Nephron (organoid): ENCODE data around the gene GJA8.
"Not testable (repeated sequence)": the region's sequence is repeated elsewhere in the genome, so short reads cannot be mapped to it uniquely, and the experiment has no call there.

Experiments
- H3K27ac Mint-ChIP-seq, 3 experiments: 2 replicates each; pipeline ENCODE4 v1.8.0; 2020; ENCODE audit warnings: mixed read lengths in 3 of 3, mild to moderate bottlenecking in 2 of 3, moderate library complexity in 1 of 3
- H3K27me3 Mint-ChIP-seq: 2 replicates; pipeline ENCODE4 v1.8.0; 2021; ENCODE audit warnings: low read depth, mild to moderate bottlenecking, moderate library complexity, mixed read lengths
- H3K36me3 Mint-ChIP-seq: 2 replicates; pipeline ENCODE4 v1.8.0; 2020; ENCODE audit warnings: low read depth, mixed read lengths
- H3K4me1 Mint-ChIP-seq: 2 replicates; pipeline ENCODE4 v1.8.0; 2020; ENCODE audit warnings: mixed read lengths
- H3K4me3 Mint-ChIP-seq, 3 experiments: 2 replicates each; pipeline ENCODE4 v1.8.0; 2020; ENCODE audit warnings: mild to moderate bottlenecking in 3 of 3, mixed read lengths in 3 of 3, moderate library complexity in 2 of 3
- H3K9me3 Mint-ChIP-seq: 2 replicates; pipeline ENCODE4 v1.8.0; 2020; ENCODE audit warnings: mixed read lengths
- TF ChIP-seq, protein P1 (sequence below), 3 experiments: fragments of 200-600 bp; sonication (generic); IDR thresholded peaks; one replicate each; pipeline ENCODE4 v1.5.0; 2021; ENCODE audit warnings: antibody characterized with exemption in 3 of 3; ENCODE audit not compliant: unreplicated experiment in 3 of 3

GJA8 gene

DNA sequence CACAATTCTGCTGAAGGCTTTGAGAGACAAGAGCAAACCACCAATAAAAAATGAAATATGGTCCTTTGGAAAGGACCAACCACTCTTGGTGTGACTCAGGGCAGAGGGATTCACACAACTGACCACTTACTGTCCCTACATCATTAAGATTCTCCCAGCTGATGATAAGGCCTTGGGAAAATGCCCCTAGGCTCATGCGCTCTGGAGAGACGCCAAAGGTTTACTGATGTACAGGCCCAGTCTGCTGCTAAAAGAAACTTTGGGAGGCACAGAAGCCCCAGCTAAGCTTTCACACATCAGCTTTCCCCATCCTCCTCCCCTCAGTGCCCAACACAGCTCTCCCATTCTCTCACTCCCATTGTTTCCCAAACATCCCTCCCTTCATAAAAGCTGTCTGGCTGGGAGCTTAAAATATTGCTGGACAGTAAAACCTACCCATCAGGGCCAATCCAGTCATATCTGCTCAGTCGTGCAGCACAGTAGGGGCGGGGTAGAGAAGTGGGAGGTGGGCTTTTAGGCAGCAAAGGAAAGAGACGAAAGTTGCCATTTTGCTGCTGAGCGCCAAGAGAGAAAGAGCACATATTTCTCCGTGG lies at the start of gene GJA8:
TSS of gene GJA8 (plus strand) at position 543 of the 593 bp plus-strand sequence. CDS start 5,161 bp downstream, outside the sequence.
- no peaks in the 10 kb centered on the region for H3K36me3 Mint-ChIP-seq
- H3K4me3 Mint-ChIP-seq, result no peak within 1 kb of the TSS
- H3K27ac Mint-ChIP-seq, result no peak within 1 kb of the TSS
- TF ChIP-seq, protein P1, sequence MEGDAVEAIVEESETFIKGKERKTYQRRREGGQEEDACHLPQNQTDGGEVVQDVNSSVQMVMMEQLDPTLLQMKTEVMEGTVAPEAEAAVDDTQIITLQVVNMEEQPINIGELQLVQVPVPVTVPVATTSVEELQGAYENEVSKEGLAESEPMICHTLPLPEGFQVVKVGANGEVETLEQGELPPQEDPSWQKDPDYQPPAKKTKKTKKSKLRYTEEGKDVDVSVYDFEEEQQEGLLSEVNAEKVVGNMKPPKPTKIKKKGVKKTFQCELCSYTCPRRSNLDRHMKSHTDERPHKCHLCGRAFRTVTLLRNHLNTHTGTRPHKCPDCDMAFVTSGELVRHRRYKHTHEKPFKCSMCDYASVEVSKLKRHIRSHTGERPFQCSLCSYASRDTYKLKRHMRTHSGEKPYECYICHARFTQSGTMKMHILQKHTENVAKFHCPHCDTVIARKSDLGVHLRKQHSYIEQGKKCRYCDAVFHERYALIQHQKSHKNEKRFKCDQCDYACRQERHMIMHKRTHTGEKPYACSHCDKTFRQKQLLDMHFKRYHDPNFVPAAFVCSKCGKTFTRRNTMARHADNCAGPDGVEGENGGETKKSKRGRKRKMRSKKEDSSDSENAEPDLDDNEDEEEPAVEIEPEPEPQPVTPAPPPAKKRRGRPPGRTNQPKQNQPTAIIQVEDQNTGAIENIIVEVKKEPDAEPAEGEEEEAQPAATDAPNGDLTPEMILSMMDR (IDR thresholded peaks at IDR 0.05; ENCODE audit: unreplicated experiment in 3 of 3), result no peak
- H3K4me1 Mint-ChIP-seq, result no peaks in the 10 kb centered on the region
- no peaks in the 10 kb centered on the region for H3K9me3 Mint-ChIP-seq
- peaks cover 7% of the 10 kb centered on the region for H3K27me3 Mint-ChIP-seq

DNA sequence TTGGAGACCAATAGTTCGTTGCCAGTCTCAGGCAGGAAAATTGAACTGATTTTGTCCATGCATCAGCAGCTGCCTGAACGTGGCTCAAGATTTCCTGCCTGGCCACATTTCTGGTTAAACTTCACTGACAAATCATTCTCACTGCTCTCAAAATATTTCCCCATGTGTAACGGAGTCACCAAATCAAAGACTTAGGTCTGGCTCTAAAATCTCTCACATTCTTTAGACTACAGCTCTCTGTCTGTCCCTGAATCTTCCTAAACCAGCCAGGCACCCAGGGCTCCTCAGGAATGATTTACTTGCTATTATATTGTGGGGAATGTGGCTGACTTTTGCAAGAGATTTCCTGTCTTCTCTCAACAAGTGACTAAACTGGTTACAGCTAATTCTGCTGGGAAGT lies 49.2 kb upstream of the GJA8 start:
- peaks cover 13% of the 10 kb centered on the region for H3K4me1 Mint-ChIP-seq
- H3K27me3 Mint-ChIP-seq, result no peaks in the 10 kb centered on the region
- TF ChIP-seq, protein P1 (IDR thresholded peaks at IDR 0.05; ENCODE audit: unreplicated experiment in 3 of 3), result no peak

DNA sequence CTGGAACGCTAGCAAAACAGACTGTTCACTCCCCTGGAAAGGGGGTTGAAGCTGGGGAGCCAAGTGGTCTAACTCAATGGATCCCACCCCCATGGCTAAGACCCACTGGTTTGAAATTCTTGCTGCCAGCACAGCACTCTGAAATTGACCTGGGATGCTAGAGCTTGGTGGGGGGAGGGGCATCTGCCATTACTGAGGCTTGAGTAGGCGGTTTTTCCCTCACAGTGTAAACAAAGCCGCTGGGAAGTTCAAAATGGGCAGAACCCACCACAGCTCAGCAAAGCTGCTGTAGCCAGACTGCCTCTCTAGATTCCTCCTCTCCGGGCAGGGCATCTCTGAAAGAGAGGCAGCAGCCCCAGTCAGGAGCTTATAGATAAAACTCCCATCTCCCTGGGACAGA lies 47.6 kb upstream of the GJA8 start:
- not testable (repeated sequence) for H3K36me3 Mint-ChIP-seq, H3K4me3 Mint-ChIP-seq, H3K27ac Mint-ChIP-seq, H3K27me3 Mint-ChIP-seq, H3K4me1 Mint-ChIP-seq
- H3K9me3 Mint-ChIP-seq, result peaks cover 12% of the 10 kb centered on the region

More for the DNA sequence above, 49.2 kb upstream of the GJA8 start:
- H3K9me3 Mint-ChIP-seq, result peaks cover 12% of the 10 kb centered on the region
- no peaks in the 10 kb centered on the region for H3K36me3 Mint-ChIP-seq
- H3K27ac Mint-ChIP-seq, result peak overlapping the region; percentile 62 to 83 (median 78)
- no peak overlapping the region for H3K4me3 Mint-ChIP-seq

- H3K27ac Mint-ChIP-seq, result peak overlapping the region; percentile 3 to 53 (median 40)
- H3K4me3 Mint-ChIP-seq, H3K4me1 Mint-ChIP-seq, H3K27me3 Mint-ChIP-seq, H3K36me3 Mint-ChIP-seq: not testable (repeated sequence)
- H3K9me3 Mint-ChIP-seq, result peaks cover 12% of the 10 kb centered on the region
These were observed 46.6 kb upstream of the GJA8 start for GRCh38 chr1:147855996-147856395.

GRCh38 chr1:147867204-147867603 lies 35.4 kb upstream of the GJA8 start:
- H3K27ac Mint-ChIP-seq, H3K4me3 Mint-ChIP-seq, H3K27me3 Mint-ChIP-seq, H3K4me1 Mint-ChIP-seq, H3K36me3 Mint-ChIP-seq: not testable (repeated sequence)
- H3K9me3 Mint-ChIP-seq, result peaks cover 16% of the 10 kb centered on the region

DNA sequence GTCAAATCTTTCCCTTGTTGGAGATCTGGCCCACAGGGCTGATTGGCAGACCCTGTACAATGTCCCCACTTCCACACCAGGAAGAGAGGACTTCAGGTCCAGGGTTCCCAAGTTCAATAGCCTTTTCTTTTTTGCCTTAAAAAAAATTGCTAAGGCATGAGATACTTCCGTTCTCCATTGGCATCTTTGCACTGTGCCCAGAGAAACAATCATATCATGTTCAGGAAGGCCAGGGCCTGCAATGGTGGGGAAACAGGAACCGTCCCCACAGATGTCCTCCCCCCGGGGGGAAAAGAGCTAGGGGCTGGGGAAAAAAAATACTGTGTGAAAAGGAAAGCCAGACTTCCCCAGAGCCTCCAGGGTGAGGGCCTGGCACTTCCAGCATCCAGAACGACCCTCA lies 24.6 kb upstream of the GJA8 start:
- TF ChIP-seq, protein P1 (IDR thresholded peaks at IDR 0.05; ENCODE audit: unreplicated experiment in 3 of 3), result no peak
- H3K9me3 Mint-ChIP-seq, result peaks cover 6% of the 10 kb centered on the region
- H3K27me3 Mint-ChIP-seq, result no peaks in the 10 kb centered on the region
- no peak overlapping the region for H3K4me3 Mint-ChIP-seq
- no peak overlapping the region for H3K27ac Mint-ChIP-seq
- H3K36me3 Mint-ChIP-seq, result no peaks in the 10 kb centered on the region
- no peaks in the 10 kb centered on the region for H3K4me1 Mint-ChIP-seq

- H3K4me3 Mint-ChIP-seq, result no peak overlapping the region
- no peaks in the 10 kb centered on the region for H3K36me3 Mint-ChIP-seq
- H3K27ac Mint-ChIP-seq, result no peak overlapping the region
- H3K9me3 Mint-ChIP-seq, result peaks cover 6% of the 10 kb centered on the region
- no peaks in the 10 kb centered on the region for H3K27me3 Mint-ChIP-seq
- TF ChIP-seq, protein P1 (IDR thresholded peaks at IDR 0.05; ENCODE audit: unreplicated experiment in 3 of 3), result no peak
- H3K4me1 Mint-ChIP-seq, result no peaks in the 10 kb centered on the region
These were observed 22.7 kb upstream of the GJA8 start for GRCh38 chr1:147879911-147880310.
